T-helper 1 cell treated with Interleukin-12 subunit alpha and Interleukin-12 subunit beta and Interleukin-4 antibody, amounts not matched to agents 30 μg/mL and 1 μg/mL, for 36 hours (primary cell): ENCODE measurements around the gene PCDHGC3.

Experiments used
- H3K27ac Mint-ChIP-seq: one replicate; pipeline ENCODE4 v1.8.0; 2021; ENCODE audit warnings: mild to moderate bottlenecking, mixed read lengths
- H3K27me3 Mint-ChIP-seq: one replicate; pipeline ENCODE4 v1.8.0; 2021; ENCODE audit warnings: low read depth, mixed read lengths
- H3K36me3 Mint-ChIP-seq: one replicate; pipeline ENCODE4 v1.8.0; 2021; ENCODE audit warnings: low read depth, mixed read lengths
- H3K4me1 Mint-ChIP-seq: one replicate; pipeline ENCODE4 v1.8.0; 2021; ENCODE audit warnings: low read depth, mixed read lengths
- H3K4me3 Mint-ChIP-seq: one replicate; pipeline ENCODE4 v1.8.0; 2021; ENCODE audit warnings: mild to moderate bottlenecking, moderate library complexity, mixed read lengths
- H3K9me3 Mint-ChIP-seq: one replicate; pipeline ENCODE4 v1.8.0; 2021; ENCODE audit warnings: mixed read lengths

PCDHGC3 gene

DNA sequence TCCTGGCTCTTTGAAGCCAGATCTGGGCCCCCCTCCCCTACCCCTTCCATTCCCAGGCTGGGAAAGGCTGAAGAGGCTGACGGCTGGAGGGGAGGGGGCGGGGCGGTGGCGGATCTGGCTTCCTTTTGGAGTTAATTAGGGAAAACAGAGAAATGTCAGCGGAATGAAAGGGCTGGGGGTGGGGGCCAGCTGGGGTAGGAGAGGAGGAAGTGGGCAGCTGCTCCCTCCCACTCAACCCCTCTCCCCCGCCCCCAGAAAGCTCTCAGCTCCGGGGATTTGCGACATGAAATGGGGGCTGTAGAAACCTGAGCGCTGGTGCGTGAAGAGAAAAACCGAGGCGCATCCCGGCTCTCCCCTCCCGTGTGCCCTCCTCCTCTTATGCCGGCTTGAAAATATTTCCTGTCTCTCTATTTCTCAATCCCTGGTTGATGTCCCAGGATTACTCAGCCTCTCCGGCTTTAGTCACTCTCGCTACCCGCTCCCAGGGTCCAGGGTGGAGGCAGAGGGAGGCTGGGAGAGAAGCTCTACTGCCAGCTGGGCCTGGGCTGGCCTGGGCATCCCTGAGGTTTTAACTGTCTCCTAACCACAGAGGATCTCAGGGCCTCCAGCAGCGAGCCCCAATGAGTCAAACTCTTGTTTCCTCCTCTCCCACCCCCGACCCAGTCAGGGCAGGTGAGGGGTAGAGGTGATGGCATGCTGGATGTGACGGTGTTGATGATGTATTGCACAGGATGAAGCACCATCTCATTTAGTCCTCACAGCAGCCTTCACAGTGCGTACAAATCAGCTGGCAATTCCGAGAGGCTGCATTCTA lies 33.2 kb downstream of the PCDHGC3 start:
- H3K4me3 Mint-ChIP-seq: no peak overlapping the region
- no peak overlapping the region for H3K27ac Mint-ChIP-seq
- peaks cover 12% of the 10 kb centered on the region for H3K4me1 Mint-ChIP-seq

DNA sequence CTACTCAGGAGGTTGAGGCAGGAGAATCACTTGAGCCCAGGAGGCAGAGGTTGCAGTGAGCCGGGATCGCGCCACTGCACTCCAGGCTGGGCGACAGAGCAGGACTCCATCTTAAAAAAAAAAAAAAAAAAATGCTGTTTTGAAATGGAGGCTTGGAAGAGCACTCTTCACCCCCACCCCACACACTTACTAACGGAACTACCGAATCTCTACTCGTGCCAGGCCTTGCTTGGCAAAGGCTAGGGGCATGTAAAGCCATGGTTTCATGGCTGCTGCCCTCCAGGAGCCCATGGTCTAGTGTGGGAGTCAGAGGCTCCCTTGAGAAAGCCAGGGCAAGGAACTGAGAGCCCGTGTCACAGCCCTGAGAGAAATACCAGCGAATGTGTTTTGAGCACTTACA lies 34.4 kb downstream of the PCDHGC3 start:
- Mint-ChIP-seq H3K27ac (no peak overlapping the region), H3K36me3 (peaks cover 6% of the 10 kb centered on the region), H3K4me3 (no peak overlapping the region), H3K4me1 (peaks cover 18% of the 10 kb centered on the region), H3K9me3 (no peaks in the 10 kb centered on the region), H3K27me3 (no peaks in the 10 kb centered on the region)

More for the DNA sequence above, 33.2 kb downstream of the PCDHGC3 start:
- peaks cover 3% of the 10 kb centered on the region for H3K27me3 Mint-ChIP-seq
- no peaks in the 10 kb centered on the region for H3K9me3 Mint-ChIP-seq
- H3K36me3 Mint-ChIP-seq: peaks cover 4% of the 10 kb centered on the region

DNA sequence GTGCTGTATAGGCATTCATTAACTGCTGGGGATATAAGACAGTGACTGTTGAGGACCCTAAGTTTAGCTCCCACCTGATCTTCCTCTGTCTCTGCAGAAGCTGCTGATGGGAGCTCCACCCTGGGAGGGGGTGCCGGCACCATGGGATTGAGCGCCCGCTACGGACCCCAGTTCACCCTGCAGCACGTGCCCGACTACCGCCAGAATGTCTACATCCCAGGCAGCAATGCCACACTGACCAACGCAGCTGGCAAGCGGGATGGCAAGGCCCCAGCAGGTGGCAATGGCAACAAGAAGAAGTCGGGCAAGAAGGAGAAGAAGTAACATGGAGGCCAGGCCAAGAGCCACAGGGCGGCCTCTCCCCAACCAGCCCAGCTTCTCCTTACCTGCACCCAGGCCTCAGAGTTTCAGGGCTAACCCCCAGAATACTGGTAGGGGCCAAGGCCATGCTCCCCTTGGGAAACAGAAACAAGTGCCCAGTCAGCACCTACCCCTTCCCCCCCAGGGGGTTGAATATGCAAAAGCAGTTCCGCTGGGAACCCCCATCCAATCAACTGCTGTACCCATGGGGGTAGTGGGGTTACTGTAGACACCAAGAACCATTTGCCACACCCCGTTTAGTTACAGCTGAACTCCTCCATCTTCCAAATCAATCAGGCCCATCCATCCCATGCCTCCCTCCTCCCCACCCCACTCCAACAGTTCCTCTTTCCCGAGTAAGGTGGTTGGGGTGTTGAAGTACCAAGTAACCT lies 35.3 kb downstream of the PCDHGC3 start:
- Mint-ChIP-seq H3K9me3 (no peaks in the 10 kb centered on the region), H3K36me3 (peaks cover 11% of the 10 kb centered on the region), H3K4me3 (no peak overlapping the region), H3K27ac (no peak overlapping the region), H3K27me3 (no peaks in the 10 kb centered on the region), H3K4me1 (peaks cover 21% of the 10 kb centered on the region)

DNA sequence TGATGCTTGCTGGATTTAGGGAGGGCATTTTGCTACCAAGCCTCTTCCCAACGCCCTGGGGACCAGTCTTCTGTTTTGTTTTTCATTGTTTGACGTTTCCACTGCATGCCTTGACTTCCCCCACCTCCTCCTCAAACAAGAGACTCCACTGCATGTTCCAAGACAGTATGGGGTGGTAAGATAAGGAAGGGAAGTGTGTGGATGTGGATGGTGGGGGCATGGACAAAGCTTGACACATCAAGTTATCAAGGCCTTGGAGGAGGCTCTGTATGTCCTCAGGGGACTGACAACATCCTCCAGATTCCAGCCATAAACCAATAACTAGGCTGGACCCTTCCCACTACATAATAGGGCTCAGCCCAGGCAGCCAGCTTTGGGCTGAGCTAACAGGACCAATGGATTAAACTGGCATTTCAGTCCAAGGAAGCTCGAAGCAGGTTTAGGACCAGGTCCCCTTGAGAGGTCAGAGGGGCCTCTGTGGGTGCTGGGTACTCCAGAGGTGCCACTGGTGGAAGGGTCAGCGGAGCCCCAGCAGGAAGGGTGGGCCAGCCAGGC lies 36.1 kb downstream of the PCDHGC3 start:
- Mint-ChIP-seq H3K27ac (peak overlapping the region; percentile 37), H3K4me3 (peak overlapping the region; percentile 30), H3K4me1 (peaks cover 26% of the 10 kb centered on the region), H3K9me3 (no peaks in the 10 kb centered on the region), H3K36me3 (peaks cover 18% of the 10 kb centered on the region), H3K27me3 (no peaks in the 10 kb centered on the region)

DNA sequence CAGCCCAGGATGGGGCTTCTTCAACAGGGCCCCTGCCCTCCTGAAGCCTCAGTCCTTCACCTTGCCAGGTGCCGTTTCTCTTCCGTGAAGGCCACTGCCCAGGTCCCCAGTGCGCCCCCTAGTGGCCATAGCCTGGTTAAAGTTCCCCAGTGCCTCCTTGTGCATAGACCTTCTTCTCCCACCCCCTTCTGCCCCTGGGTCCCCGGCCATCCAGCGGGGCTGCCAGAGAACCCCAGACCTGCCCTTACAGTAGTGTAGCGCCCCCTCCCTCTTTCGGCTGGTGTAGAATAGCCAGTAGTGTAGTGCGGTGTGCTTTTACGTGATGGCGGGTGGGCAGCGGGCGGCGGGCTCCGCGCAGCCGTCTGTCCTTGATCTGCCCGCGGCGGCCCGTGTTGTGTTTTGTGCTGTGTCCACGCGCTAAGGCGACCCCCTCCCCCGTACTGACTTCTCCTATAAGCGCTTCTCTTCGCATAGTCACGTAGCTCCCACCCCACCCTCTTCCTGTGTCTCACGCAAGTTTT lies 36.7 kb downstream of the PCDHGC3 start:
- Mint-ChIP-seq H3K36me3 (peaks cover 21% of the 10 kb centered on the region), H3K4me1 (peaks cover 26% of the 10 kb centered on the region), H3K4me3 (peak overlapping the region; percentile 87), H3K9me3 (no peaks in the 10 kb centered on the region), H3K27ac (peak overlapping the region; percentile 80), H3K27me3 (no peaks in the 10 kb centered on the region)

DNA sequence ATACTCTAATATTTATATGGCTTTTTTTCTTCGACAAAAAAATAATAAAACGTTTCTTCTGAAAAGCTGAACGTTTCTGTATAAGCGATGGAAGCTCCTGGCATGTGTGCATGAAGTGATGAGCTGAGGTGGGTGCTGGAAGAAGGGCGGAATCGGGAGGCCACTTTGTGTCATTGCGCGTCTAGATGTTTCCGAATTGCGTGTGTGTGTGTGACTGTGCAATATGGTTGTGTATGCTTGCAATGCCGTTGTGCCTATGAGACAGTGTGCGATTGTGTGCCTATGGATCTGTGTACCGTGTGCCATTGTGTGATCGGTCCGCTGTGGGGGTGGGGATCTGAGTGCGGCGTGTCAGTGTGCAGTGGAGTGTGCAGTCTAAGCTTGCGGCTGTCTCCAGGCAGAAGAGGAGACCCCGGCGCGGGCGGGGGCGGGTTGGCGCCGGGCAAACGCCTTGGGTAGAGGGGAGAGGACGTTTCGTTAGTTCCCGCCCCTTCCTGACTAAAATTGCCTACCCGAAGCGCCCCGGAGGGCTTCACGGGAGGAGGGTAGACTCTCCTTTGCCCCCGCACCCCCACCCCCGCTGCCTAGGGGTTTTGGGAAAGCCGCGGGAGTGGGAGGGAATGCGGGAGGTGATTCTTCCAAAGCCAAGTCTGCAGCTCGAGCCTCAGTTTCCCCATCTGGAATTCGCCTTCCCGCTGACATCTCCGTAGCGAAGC lies 37.3 kb downstream of the PCDHGC3 start:
- peak overlapping the region; percentile 80 for H3K27ac Mint-ChIP-seq
- peaks cover 26% of the 10 kb centered on the region for H3K4me1 Mint-ChIP-seq
- peak overlapping the region; percentile 87 for H3K4me3 Mint-ChIP-seq
- H3K36me3 Mint-ChIP-seq: peaks cover 26% of the 10 kb centered on the region
- no peaks in the 10 kb centered on the region for H3K9me3 Mint-ChIP-seq
- H3K27me3 Mint-ChIP-seq: no peaks in the 10 kb centered on the region

DNA sequence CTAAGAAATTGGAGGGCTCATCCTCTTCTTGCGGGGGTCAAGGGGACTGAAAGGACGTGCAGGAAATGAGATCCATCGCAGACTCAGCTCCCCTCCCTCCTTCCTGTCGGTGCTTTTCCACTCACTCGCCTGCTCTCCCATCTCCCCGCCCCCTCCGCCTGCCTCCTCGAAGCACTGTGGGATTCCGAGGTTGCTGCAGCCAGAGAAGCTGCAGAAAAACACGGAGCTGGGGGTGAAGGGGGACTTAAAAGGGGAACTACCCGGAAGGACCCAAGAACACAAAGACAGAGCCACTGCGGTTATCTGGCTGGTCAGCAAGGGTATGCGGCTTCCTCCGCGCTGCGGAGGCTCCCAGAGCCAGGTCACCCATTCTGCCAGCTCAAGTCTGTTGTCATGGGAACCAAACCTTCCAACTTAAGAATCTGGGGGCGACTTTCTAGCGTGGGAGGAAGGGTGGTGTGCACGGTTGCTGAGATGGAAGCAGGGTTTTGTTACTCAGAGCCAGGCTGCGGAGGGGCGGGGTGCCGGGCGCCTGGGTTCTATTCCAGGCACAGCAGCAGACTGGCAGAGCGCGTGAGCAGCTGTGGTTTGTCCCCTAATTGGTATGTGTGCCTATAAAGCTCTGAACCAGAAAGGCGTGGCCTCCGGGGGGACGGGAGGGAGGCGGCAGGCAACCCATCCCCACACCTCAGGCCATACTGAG lies 38.0 kb downstream of the PCDHGC3 start:
- peak overlapping the region; percentile 80 for H3K27ac Mint-ChIP-seq
- H3K36me3 Mint-ChIP-seq: peaks cover 30% of the 10 kb centered on the region
- H3K9me3 Mint-ChIP-seq: no peaks in the 10 kb centered on the region
- H3K4me1 Mint-ChIP-seq: peaks cover 26% of the 10 kb centered on the region
- peak overlapping the region; percentile 87 for H3K4me3 Mint-ChIP-seq
- no peaks in the 10 kb centered on the region for H3K27me3 Mint-ChIP-seq

DNA sequence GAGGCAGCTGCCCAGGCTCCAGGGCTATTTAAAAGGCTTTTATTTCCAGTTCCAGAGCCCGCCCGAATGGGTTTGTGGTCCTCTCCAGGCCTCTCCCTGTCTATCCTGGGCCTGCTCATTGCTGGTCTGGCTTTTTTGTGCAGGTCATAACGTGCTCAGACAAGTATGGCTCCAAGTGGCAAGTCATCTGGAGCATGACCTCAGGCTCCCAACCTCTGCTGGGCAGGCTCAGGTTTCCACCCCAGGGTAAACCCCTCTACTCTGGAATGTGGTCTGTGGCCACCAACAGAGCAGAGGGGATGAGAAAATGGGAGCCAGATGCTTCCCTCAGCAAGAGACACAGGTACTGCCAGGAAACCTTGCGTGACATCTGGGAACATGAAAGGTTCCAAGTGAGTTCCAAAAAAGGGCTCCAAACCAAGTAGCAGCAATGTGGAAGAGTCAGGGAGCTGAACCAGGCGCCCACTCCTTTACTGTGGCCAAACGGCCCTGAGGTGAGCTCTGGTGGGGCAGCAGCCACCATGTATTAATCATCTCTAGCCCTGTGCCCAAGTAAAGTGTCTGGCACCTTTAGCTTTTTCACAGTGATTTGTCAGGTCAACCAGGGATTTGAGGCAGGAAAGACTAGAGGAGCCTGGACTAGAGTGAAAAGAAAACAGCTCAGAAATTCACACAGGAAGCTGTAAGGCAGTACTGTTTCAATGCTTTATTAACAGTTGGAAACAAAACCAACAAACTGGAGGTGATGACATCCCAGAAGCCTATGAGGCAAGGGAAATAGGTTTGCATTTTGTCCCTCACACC lies 38.8 kb downstream of the PCDHGC3 start:
- H3K4me3 Mint-ChIP-seq: no peak overlapping the region
- peak overlapping the region; percentile 39 for H3K27ac Mint-ChIP-seq
- peaks cover 37% of the 10 kb centered on the region for H3K36me3 Mint-ChIP-seq
- no peaks in the 10 kb centered on the region for H3K27me3 Mint-ChIP-seq
- peaks cover 26% of the 10 kb centered on the region for H3K4me1 Mint-ChIP-seq
- H3K9me3 Mint-ChIP-seq: no peaks in the 10 kb centered on the region

DNA sequence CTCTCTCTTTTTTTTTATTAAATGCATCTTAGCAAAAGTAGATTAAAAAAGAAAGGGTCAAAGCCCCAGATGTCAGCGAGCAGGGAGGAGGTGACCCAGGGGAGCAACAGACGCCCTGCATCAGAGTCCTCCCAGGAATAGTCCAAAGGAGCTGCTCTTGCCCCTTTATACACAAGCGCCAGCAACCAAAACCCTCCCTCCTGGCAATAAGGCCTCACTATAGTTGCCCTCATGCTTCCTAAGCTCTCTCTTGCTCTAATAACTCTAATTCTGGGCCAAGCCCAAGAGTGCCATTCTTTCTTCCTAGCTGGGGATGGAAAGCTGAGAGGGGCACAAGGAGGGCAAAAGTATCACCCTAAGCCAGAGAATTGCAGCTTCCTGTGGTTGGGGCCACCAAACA lies 39.4 kb downstream of the PCDHGC3 start:
- H3K4me1 Mint-ChIP-seq: peaks cover 26% of the 10 kb centered on the region
- H3K27me3 Mint-ChIP-seq: no peaks in the 10 kb centered on the region
- H3K36me3 Mint-ChIP-seq: peaks cover 42% of the 10 kb centered on the region
- peak overlapping the region; percentile 55 for H3K27ac Mint-ChIP-seq
- H3K9me3 Mint-ChIP-seq: no peaks in the 10 kb centered on the region
- H3K4me3 Mint-ChIP-seq: no peak overlapping the region

DNA sequence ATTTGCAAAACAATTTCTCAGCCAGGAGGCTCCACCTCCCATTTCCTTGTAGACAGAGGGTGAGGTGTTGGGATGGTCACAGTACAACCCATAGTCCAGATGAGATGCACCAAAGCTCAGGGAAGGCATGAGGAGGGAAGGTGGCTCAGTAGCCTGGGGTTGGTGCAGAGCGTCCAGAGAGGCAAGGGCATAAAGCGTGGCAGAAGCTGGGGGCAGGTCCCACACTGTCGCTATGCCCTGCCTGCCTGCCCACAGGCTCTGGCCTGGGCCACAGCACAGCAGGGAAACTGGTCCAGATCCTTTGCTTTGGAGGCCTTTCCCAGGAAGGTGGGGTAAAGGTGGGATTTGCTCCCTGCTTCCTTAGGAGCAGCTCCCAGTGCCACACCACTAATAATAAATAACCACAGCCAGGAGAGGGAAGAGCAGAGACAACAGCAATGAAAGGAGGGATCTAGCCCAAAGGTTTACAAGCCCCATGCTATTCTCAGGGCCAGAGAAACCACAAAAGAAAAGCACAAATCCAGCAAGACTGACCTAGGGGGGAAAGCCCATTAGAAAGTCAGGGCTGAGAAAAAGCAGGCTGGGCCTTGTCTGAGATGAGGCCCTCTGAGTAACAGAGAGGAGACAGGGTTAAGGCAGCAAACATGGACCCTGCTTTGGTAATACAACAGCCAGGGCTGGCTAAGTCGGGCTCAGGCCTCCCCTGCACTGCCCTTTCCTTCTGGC lies 40.3 kb downstream of the PCDHGC3 start:
- peaks cover 29% of the 10 kb centered on the region for H3K4me1 Mint-ChIP-seq
- H3K9me3 Mint-ChIP-seq: no peaks in the 10 kb centered on the region
- no peak overlapping the region for H3K4me3 Mint-ChIP-seq
- H3K27me3 Mint-ChIP-seq: no peaks in the 10 kb centered on the region
- H3K36me3 Mint-ChIP-seq: peaks cover 49% of the 10 kb centered on the region
- H3K27ac Mint-ChIP-seq: no peak overlapping the region

DNA sequence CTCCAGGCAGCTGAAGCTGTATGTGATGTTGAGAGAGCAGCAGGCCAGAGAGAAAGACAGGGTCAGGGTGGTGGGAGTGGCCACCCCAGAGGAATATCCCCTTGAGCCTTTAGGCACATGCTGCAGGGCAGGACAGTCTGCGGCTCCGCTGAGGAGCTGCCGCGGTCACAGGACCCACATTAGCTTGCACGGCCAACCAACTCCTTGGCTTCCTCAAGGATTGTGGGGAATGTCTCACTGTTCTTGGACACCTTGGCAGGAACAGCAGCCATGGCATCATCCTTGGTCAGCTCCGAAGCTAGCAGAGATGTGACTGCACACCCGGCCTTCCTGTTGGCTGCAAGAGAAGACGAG lies 40.9 kb downstream of the PCDHGC3 start:
- Mint-ChIP-seq H3K27me3 (no peaks in the 10 kb centered on the region), H3K9me3 (no peaks in the 10 kb centered on the region), H3K4me3 (no peak overlapping the region), H3K27ac (no peak overlapping the region), H3K36me3 (peaks cover 53% of the 10 kb centered on the region), H3K4me1 (peaks cover 33% of the 10 kb centered on the region)

DNA sequence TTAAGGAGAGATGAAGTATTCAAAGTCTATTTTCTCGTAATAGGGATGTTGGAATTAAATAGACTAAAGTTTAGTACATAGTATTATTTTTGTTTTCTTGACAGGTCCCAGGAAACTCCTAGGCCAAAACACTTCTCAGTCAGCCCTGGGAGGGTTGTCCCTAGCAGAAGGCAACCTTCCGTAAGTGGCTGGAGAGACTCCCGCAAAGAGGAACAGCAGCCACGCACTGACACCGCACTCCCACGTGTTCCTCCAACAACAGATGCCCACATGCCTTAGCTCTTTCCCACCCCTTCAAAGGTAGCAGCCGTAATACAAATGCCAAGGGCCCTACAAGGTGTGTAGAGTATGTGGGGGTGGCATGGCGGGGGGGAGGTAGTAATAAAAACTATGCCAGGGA lies 41.5 kb downstream of the PCDHGC3 start:
- peak overlapping the region; percentile 29 for H3K27ac Mint-ChIP-seq
- H3K4me3 Mint-ChIP-seq: no peak overlapping the region
- H3K9me3 Mint-ChIP-seq: no peaks in the 10 kb centered on the region
- H3K4me1 Mint-ChIP-seq: peaks cover 38% of the 10 kb centered on the region
- H3K27me3 Mint-ChIP-seq: no peaks in the 10 kb centered on the region
- H3K36me3 Mint-ChIP-seq: peaks cover 58% of the 10 kb centered on the region
